HUES6 (cell line): Measurements from ENCODE around the gene OLFML2B.

Experiments
- H3K27ac ChIP-seq: 2 replicates; pipeline ENCODE4 v1.7.0; 2013; ENCODE audit warnings: low read depth, mild to moderate bottlenecking, low read length, inconsistent platforms
- H3K27me3 ChIP-seq: 2 replicates; pipeline ENCODE4 v1.6.1; 2013; ENCODE audit warnings: low read length; ENCODE audit not compliant: control insufficient read depth, insufficient read depth
- H3K36me3 ChIP-seq: 2 replicates; pipeline ENCODE4 v1.6.1; 2013; ENCODE audit warnings: low read length; ENCODE audit not compliant: control insufficient read depth, insufficient read depth
- H3K4me1 ChIP-seq: 2 replicates; pipeline ENCODE4 v1.6.1; 2013; ENCODE audit warnings: low read length; ENCODE audit not compliant: control insufficient read depth, insufficient read depth
- H3K4me3 ChIP-seq: 2 replicates; pipeline ENCODE4 v1.5.1; 2013; ENCODE audit warnings: low read depth, low read length
- H3K9ac ChIP-seq: one replicate; pipeline ENCODE4 v1.6.1; 2013; ENCODE audit warnings: mild to moderate bottlenecking, low read length
- H3K9me3 ChIP-seq: 2 replicates; pipeline ENCODE4 v1.6.1; 2013; ENCODE audit warnings: low read depth, low read length; ENCODE audit not compliant: control insufficient read depth, insufficient read depth

OLFML2B gene

DNA sequence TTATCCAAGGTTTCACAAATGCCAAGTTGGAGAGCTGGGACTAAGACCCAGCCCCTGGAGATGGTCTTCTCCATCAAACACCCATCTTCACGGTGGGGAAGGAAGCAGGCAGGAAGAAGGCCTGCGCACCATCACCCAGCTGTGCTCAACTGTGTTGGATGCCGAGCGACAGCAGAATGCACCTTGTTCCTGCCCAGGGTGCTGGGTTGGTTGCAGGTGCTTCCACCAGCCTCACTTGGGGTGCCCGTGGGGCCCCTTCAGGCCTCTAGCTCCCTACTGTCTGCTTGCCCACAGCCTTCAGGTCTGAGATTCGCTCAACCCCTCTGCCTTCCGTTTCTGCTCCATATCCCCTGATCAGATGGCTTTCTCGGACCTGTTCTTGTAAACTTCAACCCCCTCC is 42.5 kb downstream of the OLFML2B start:
- no peaks in the 10 kb centered on the region; the same call in 1 of the 2 replicates for H3K9me3 ChIP-seq
- H3K27me3 ChIP-seq: no peaks in the 10 kb centered on the region
- H3K27ac ChIP-seq: no peak overlapping the region

DNA sequence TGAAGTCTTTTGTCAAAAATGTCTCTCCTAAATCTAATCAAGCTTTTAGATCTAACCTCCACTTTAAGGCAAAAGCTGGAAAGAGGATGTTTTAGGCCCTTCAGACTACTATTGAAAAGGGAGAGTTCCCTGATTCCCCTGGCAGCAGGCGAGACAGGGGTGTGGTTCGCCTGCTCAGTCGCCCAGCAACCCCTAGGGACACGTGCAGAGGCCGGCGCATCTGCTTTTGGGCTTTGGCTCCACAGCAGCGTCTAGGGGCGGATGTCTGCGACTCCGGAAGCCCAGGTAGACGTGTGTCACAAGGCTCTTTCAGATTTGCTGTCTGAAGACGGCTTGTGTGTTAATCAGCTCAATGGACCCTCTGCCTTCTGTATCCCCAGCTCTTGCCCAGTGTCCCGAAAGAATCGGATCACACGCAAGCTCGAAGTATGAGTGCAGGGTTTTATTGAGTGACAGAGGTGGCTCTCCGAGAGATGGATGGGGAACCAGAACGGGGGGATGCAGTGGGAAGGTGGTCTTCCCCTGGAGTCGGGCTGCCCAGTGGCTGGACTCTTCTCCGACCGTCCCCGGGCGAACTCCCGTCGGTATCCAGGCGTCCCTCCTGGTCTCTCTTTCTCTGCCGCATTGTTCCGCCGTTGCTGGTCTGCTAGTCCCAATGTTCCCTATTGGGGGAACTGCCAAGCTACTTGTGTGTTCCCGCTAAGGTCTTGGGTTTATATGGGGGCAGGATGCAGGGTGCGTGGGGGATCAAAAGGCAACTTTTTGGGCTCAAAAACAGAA is 45.5 kb downstream of the OLFML2B start:
- Histone ChIP-seq H3K4me1 (no peaks in the 10 kb centered on the region), H3K9ac (no peak overlapping the region), H3K36me3 (no peaks in the 10 kb centered on the region), H3K27me3 (no peaks in the 10 kb centered on the region), H3K9me3 (no peaks in the 10 kb centered on the region; the same call in 1 of the 2 replicates), H3K27ac (no peak overlapping the region), H3K4me3 (no peak overlapping the region)

More for the DNA sequence above, 42.5 kb downstream of the OLFML2B start:
- Histone ChIP-seq H3K4me1 (no peaks in the 10 kb centered on the region), H3K9ac (no peak overlapping the region), H3K4me3 (no peak overlapping the region), H3K36me3 (no peaks in the 10 kb centered on the region)

DNA sequence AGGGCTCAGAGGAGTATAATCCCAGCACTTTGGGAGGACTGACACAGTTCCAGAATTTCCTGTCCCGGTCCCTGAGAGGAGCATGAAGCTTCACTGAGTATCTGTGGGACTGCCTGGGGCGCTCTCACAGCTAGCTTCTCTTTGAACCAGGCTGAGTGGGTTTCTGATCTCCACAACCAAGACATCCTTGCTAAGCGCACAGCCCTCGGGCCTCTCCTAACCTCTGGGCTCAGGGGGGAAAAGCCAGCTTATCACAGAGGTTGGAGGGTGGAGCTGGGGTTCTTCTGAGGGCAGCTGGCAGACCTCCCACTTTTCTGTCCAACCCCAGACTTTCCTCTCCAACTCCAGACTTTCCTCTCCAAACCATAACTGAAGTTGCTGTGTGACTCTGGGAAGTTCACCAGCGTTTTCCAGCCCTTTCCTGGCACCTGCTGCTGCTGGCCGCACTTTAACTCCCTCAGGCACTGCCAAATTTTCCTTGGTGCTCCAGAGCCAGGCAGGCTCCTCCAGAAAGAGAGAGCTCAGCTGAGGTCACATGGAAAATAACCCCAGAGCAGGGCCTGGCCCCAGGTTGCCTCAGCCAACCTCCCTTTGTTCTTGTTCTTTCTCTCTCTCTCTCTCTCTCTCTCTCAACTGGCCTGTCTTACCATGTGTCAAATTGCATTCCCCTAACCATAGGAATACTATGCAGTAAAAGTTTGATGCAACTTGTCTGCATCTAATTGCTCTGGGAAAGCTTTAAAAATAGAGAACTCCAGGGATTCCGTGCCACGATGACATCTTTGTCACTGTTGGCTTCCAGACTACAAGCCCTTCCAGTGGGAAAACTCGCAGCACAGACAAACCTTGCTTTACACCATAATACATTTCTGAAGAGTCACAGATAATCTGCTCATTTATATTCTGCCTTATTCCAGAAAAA is 49.5 kb downstream of the OLFML2B start:
- no peak overlapping the region for H3K27ac ChIP-seq
- no peaks in the 10 kb centered on the region for H3K27me3 ChIP-seq

DNA sequence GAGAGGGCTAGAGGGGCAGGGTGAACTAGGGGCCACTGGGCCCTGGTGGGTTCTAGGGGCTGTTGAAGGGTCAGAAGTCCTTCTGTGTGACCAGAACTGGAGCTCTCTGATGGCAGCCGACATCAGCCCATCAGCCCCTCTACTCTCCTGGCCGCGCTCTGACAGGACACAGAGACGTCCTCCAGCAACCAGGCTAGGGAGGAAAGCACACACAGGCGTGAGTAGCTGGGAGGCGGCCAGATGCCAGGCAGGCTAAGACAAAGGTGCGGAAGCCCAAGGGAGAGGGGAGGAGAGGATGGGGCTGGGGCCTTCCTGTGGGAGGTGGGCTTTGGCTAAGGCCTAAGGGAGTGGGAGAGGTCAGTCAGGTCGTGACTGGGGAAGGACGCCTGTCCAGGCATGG is 50.8 kb downstream of the OLFML2B start:
- Histone ChIP-seq H3K27me3 (no peaks in the 10 kb centered on the region), H3K9ac (no peak overlapping the region), H3K4me1 (peaks cover 3% of the 10 kb centered on the region; the same call in 1 of the 2 replicates), H3K4me3 (no peak overlapping the region), H3K36me3 (no peaks in the 10 kb centered on the region), H3K27ac (no peak overlapping the region), H3K9me3 (no peaks in the 10 kb centered on the region)

More for the DNA sequence above, 49.5 kb downstream of the OLFML2B start:
- Histone ChIP-seq H3K4me3 (no peak overlapping the region), H3K36me3 (no peaks in the 10 kb centered on the region), H3K9me3 (no peaks in the 10 kb centered on the region), H3K4me1 (peaks cover 3% of the 10 kb centered on the region; the same call in 1 of the 2 replicates), H3K9ac (no peak overlapping the region)

DNA sequence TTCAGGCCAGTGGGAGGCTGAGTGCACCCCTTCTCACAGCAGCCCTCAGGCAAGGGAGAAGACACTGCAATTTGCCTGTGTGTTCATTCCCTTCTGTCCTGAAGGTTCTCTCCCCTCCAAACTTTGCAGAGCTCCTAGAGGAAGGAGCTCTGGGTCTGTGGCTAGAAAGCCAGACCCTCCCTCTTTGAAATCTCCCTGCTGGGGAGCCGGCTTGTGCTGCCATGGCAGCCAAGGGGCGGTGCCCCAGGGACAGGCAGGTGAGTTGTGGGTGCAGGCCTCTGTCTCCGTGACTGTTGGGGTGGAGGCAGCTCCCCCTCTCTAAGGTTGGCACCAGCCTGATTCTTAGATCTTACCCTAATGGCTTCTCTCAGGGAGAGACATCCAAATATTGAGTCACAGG is 53.0 kb downstream of the OLFML2B start:
- Histone ChIP-seq H3K9ac (no peak overlapping the region), H3K27me3 (no peaks in the 10 kb centered on the region), H3K4me1 (peaks cover 3% of the 10 kb centered on the region; the same call in 1 of the 2 replicates), H3K27ac (no peak overlapping the region), H3K4me3 (no peak overlapping the region), H3K9me3 (no peaks in the 10 kb centered on the region), H3K36me3 (no peaks in the 10 kb centered on the region)

GRCh38 chr1:161970036-161970435 is 53.6 kb downstream of the OLFML2B start:
- no peak overlapping the region for H3K4me3 ChIP-seq
- peaks cover 3% of the 10 kb centered on the region; the same call in 1 of the 2 replicates for H3K4me1 ChIP-seq
- H3K36me3 ChIP-seq: no peaks in the 10 kb centered on the region

GRCh38 chr1:161966067-161966466 is 57.6 kb downstream of the OLFML2B start:
- Histone ChIP-seq H3K4me1 (peaks cover 8% of the 10 kb centered on the region; the same call in 1 of the 2 replicates), H3K27me3 (no peaks in the 10 kb centered on the region), H3K36me3 (no peaks in the 10 kb centered on the region), H3K4me3 (no peak overlapping the region), H3K9me3 (no peaks in the 10 kb centered on the region), H3K27ac (no peak overlapping the region), H3K9ac (no peak overlapping the region)

More at GRCh38 chr1:161970036-161970435, 53.6 kb downstream of the OLFML2B start:
- H3K27me3 ChIP-seq: no peaks in the 10 kb centered on the region
- no peak overlapping the region for H3K9ac ChIP-seq
- no peaks in the 10 kb centered on the region for H3K9me3 ChIP-seq
- H3K27ac ChIP-seq: no peak overlapping the region

- Histone ChIP-seq H3K27me3 (no peaks in the 10 kb centered on the region), H3K27ac (no peak overlapping the region), H3K9me3 (no peaks in the 10 kb centered on the region), H3K36me3 (no peaks in the 10 kb centered on the region), H3K4me1 (peaks cover 8% of the 10 kb centered on the region; the same call in 1 of the 2 replicates), H3K9ac (no peak overlapping the region), H3K4me3 (no peak overlapping the region)
These were observed 61.4 kb downstream of the OLFML2B start for GRCh38 chr1:161962091-161962887.

DNA sequence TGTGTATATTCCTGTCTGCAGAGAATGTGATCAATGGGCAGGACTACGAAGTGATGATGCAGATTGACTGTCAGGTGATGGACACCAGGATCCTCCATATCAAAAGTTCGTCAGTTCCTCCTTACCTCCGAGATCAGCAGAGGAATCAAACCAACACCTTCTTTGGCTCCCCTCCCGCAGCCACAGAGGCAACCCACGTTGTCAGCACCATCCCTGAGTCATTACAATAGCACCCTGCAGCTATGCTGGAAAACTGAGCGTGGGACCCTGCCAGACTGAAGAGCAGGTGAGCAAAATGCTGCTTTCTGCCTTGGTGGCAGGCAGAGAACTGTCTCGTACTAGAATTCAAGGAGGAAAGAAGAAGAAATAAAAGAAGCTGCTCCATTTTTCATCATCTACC is 65.2 kb downstream of the OLFML2B start:
- Histone ChIP-seq H3K9ac (no peak overlapping the region), H3K4me3 (no peak overlapping the region), H3K27ac (no peak overlapping the region), H3K36me3 (no peaks in the 10 kb centered on the region), H3K4me1 (peaks cover 8% of the 10 kb centered on the region; the same call in 1 of the 2 replicates), H3K27me3 (no peaks in the 10 kb centered on the region), H3K9me3 (no peaks in the 10 kb centered on the region)

- Histone ChIP-seq H3K27me3 (no peaks in the 10 kb centered on the region), H3K9me3 (no peaks in the 10 kb centered on the region), H3K4me1 (no peaks in the 10 kb centered on the region; the same call in 1 of the 2 replicates), H3K27ac (no peak overlapping the region), H3K4me3 (no peak overlapping the region), H3K9ac (no peak overlapping the region), H3K36me3 (no peaks in the 10 kb centered on the region)
These were observed 66.7 kb downstream of the OLFML2B start for GRCh38 chr1:161956930-161957329.
